ENCODE measurements around the gene SFTPA2.
"Not testable (repeated sequence)": the region's sequence is repeated elsewhere in the genome, so short reads cannot be mapped to it uniquely, and the experiment has no call there.

SFTPA2 gene

DNA sequence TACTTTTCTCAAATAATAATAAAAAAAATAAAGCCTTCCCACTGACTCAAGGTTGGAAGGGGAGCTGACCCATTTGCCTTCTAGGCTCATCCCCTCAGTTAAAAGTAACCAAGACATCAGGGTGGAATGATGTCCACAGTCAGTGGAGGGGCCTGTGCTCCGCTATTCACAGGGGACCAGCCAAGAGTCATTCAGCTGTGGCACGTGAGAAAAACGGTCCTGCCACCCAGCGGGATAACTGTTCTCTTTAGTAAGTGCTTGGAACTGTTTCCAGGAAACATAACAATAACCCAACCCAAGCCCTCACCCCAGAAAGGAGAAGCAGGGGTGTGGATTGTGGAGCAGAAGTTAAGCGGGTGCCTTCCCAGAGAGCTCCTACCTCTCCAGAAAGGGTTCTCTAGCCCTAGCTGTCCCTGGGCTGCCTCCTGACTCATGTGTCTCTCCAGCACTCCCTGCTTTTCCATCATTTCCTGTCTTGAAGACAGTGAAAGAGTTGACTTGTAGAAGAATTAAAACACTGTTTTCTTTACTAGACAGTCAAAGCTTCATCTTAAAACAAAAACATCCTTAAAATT lies 50.2 kb downstream of the SFTPA2 start:
- DNase-seq, result not testable (repeated sequence)

DNA sequence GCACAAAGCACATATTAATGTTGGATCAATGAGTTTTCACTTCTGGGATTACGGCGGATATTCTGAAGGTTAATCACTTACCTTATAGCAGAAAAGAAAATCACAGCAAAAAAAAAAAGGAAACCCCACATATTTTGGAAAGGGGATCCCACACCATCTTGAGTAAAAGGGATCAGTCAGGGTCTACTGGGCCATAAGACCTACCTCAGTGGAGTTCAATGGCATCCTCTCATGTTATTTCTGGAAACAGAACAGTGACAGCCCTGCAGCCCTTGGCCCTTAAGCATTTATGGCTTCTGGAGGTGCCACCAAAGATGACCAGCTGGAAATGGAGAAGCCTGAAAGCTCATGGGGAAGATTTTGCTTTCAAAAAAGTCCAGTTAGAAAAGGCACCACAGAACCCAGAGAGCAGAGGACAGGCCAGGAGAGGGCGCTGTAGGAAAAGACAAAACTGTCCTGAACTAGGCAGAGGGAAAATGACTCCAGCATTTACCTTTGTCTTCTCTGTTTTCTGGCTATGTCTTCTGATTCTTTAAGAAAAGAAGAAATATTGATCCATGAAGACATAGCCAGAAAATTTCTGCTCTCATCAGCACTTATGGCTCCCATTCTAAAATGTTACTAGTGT lies 50.8 kb downstream of the SFTPA2 start:
- not testable (repeated sequence) for DNase-seq

DNA sequence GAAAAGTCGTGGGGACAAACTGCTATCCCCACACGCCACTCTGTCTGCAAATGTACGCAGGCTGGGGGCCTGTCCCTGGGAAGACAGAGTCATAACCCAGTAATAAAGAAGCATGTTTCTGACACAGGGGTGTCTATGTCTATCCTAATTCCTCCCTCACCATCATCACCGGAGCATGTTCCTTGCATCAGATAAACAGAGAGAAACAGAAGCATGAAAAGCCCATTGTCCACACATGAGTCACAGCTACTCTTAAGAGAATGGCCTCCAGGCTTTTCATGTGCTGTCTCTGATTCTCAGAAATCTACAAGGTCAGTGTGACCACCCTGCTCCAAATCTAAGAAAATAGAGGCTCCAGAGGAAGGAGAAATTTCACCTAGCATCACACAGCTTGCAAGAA lies 52.0 kb downstream of the SFTPA2 start:
- DNase-seq, result not testable (repeated sequence)

DNA sequence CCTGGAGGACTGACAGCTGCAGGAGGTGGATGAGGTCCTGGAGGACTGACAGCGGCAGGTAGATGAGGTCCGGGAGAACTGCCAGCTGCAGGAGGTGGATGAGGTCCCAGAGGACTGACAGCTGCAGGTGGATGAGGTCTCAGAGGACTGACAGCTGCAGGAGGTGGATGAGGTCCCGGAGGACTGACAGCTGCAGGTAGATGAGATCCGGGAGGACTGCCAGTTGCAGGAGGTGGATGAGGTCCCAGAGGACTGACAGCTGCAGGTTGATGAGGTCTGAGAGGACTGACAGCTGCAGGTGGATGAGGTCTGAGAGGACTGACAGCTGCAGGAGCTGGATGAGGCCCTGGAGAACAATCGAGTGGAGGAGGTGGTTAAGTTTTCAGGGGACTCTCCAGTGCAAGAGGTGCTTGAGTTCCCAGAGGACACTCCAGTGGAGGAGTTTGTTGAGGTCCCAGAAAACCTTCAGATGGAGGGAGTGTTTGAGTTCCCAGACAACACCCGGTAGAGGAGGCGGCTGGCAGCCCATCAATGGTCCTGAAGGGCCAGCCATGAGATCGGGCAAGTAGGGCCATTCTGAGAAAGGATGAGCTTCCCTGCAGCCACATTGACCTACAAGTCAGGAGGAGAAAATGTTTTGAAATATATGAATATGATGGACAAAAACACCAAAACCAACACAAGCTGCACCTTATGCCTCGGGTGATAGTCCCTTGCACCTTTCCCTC lies 52.6 kb downstream of the SFTPA2 start:
- no peak for DNase-seq

Measured in NCI-H446 (cell line).